Activated naive CD4-positive, alpha-beta T cell treated with anti-CD3 and anti-CD28 coated beads, Interleukin-2, amount 50 U/mL, for 16 hours (primary cell): ENCODE data around the gene KIF12.

Experiments
- DNase-seq: peaks from one replicate; pipeline ENCODE4 v3.0.0-alpha.2; 2020

Gene KIF12

DNA sequence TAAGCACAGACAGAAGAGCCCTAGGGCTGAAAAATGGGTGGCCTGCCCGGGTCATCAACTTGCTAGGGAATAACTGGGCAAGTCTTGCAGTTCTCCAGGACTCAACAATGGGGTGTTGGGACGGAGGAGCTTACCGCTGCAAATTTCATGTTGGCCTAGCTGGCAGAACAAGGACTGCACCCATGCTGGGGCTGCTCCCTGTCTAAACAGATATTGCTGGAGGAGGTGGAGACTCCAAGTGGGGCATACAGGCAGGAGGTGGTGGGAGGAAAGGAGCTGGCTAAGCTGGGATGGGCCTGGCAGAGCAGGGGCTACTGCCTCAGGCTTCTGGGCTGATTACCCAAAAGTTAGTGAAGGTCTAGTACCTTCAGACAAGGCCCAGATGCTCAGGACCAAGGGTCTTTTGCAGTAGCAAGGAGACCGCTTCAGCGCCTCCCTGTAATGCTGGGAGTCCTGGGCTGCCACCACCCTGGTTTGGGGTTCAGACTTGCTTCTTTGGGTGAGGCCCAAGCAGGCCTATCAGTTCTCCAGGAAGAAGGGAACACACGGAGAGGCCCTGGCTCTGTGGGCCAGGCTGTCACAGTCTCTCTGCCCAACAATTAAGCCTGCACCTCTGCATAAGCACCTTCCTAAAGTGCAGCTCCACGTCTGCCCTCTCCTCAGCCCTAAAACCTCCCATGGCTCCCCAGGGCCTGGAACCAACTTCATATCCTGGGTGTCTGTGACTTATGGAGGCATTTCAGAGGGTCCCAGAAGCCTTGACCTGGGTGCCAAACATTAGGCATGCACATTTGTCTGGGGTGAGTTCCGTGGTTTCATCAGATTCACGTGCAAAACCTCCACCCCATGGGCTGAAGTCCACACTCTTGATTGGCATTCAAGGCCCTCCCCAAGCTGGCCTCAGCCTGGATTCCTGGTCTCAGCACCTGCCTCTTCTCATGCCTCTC is 24.2 kb upstream of the KIF12 start:
- DNase-seq: no peak

- no peak for DNase-seq
These were observed 23.3 kb upstream of the KIF12 start for GRCh38 chr9:114122136-114123027.

- DNase-seq: no peak
These were observed 22.4 kb upstream of the KIF12 start for GRCh38 chr9:114121227-114122135.

DNA sequence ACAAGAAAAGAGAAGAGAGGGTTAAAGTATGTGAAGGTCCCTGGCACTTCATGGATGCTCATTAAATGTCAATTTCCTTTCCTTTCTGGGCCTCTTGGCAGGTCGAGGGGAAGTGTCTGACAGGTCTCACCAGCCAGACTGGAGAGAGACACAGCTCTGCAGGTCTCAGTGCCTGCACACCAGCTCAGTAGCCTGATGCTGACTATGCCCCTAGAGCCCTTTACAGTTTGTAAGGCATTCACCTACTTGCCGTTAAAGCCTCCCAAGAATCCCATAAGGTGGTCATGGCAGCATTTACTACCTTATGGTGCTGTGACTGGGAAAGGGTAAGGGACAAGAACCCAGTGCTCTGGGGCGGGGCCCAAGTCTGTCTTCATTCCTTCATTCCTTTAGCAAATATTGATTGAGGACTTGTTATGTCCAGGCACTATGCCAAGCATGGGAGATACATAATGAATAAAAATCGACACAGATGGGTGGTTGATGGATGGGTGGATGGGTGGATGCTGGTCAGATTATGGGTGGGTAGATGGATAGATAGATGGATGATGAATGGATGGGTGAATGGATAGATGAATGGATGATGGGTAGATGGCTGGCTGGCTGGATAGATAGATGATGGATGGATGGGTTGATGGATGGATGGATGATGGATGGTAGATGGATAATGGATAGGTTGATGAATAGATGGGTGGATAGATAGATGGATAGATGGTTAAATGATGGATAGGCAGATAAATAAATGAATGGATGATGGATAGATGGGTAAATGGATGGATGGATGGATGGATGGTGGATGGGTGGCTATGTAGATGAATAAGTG is 21.3 kb upstream of the KIF12 start:
- DNase-seq: no peak

DNA sequence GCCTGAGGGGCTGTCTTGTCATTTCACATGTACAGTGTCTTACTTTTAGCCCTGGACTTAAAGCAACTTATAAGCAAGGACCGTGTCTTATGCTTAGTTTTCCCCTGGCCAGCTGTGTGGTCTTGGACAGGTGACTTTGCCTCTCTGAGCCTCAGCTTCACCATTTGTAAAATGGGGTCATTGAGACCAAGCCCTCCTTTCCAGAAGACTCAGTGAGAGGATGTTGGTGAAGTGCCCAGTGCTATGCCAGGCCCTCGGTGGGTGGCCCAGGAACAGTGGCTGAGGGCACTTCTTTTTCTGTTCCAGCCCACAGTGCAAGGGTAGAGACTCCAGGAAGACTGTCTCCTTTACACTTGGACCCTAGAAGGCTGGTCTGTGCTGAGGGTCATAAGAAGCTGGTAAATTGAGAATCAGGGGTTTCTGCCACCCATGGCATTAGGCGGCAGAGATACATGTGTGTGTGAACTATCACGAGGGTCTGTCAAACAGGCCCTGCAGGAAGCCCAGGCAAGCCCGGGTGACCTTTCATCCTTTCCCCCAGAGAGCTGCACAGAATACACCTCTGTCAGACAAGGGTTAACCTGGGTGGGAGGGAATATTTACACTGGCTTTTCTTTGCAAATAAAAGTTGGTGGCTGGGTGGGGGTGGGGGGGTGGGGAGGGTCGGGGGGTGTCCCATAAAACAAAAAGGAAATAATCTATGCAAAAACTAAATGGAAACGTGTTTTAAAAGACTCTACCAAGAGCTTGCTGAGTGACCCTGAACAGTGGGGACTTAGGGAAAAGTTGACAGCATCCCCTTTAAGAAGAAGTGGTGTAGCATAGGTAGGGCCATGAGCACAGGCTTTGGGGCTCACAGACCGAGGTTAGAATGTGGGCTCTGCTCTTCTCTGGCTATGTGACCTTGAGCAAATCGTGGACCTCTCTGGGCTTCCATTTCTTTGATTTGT is 20.4 kb upstream of the KIF12 start:
- no peak for DNase-seq

DNA sequence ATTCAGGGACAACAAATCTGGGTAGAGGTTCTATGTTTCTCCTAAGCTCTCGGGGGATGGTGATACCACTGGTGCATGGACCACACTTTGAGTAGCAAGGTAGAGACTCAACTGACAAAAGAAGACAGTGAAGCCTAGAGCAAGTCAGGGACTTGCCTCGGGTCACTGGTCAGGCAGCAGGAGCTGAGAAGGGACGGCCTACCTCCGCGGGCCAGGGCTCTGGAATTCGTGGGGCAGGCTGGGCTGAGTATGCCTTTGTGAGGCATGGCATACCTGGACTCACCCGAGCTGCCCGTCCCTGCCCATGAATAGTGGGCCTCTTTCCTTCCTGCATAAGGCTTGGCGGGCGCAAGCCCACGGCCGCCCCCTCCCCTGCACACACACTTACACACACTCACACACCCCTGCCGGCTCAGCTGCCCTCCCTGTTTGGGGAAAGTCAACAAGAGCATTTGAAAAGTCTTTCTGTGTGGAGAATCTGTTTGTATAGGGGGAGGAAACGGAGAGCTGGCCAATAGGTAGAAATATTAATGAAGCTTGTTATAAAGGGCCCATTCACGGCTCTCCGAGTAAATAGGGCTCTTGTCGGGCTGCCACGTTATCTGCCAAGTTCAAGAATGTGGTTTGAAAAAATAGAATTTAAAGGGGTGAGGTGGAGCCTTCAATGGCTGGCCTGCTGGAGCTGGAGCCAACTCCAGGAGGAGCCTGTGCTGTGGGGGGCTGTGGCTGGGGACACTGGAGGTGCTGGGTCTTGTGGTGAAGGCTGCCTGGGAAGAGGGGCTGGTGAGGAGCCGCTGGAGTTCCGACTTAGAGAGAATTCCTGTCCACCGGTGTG is 19.1 kb upstream of the KIF12 start:
- no peak for DNase-seq

GRCh38 chr9:114117614-114117995 is 18.5 kb upstream of the KIF12 start:
- no peak for DNase-seq

DNA sequence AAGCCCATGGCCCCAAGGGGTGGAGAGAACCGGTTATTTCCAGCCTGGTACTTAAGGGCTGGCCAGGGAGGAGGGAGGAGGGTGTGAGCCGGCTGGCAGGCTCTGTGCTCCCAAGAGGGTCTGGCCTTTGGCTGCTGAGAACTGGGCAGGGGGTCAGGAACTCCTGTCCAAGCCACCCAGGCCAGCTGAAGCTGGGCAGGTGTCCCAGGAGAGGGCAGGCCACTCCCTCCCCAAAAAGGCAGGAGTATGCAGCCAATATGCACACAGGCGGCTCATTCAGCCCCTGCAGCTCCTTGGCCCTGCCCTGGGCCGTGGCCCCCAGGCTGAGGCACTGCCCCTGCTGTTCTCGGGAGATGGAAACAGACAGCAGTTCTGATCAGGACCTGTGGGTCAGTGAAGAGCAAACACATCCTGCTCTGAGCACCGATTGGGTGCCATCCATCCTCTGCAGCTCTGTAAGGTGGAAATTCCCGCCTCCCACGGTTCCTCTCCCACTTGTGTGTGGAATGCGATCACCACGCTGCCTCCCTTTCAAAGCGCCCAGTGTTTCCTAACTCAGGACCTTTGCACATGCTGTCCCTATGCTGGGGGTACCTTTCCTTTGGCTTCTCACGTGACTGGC is 17.1 kb upstream of the KIF12 start:
- DNase-seq: no peak

DNA sequence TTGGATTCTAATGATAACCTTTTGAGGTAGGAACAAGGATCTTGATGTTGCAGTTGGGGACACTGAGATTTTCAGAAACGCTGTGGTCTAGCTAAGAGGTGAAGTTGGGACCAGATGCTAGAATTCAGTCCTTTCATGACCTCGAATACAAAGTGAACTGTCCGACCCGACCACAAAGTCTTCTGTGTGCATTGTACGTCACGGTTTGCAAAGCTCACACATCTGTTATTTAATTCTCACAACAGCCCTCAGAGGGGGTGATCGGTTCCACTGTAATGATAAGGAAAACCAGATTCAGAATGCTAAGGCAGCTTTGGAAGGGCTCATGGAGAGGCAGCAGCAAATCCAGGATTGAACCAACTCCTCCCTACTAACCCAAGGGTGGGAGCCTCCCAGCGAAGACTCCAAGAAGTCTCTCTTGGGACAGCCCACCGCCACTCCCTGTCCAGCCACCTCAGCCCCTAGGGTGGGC is 16.6 kb upstream of the KIF12 start:
- DNase-seq: no peak

- no peak for DNase-seq
These were observed 15.3 kb upstream of the KIF12 start for GRCh38 chr9:114114364-114114763.

DNA sequence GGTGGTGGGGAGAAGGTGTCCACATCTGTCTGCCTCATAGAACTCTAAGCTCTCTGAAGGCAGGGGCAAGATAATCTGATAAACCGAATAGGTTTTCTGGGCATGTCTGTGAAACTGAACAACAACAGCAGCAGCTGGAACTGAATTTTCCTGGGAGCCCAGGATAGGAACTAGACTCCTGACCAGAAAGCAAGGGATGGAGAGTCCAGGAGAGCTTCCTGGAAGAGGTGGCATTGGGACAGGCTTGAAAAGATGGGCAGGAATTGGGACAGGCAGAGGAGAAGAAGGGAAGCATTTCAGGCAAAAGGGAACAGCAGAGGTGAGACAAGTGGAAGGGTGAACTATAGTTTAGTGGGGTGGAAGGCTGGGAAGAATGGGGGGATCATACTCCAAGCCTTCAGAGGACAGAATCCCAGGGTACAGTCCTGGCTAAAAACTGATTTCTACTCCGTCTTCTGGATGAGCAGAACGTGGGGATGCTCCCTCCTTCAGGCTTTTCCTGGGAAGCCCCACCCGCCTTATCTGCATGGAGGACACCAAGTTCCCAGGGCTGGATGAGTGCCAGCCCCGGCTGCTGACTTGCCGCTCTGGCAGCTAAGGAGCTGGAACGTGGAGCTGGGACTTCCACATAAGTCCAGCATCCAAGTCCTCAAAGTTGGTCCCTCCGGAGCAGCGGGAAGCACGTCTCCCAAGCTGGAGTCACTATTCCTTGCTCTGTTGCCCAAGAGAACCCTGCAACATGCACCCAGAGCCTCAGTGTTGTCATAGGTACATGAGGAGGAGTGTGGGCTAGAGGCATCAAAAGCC is 13.9 kb upstream of the KIF12 start:
- DNase-seq: no peak

GRCh38 chr9:114112325-114112724 is 13.2 kb upstream of the KIF12 start:
- no peak for DNase-seq

DNA sequence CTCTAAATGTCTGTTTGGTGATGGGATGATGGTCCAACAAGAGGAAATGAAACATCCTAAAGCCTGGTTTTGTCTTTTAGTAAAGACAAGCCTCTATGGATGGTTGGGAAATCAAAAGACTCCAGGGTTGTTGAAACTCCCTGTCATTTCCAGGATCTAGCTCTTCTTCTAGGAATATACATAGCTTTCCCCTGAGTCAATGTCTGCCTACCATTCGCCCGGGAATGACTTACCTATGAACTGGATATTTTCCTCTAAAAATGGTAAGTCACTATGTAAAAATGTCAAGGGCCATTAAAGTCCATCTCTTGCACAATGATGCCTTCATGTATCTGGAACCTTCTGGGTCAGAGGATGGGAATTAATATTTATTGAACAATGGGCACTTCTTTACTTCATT is 11.1 kb upstream of the KIF12 start:
- DNase-seq: no peak

- DNase-seq: no peak
These were observed 10.0 kb upstream of the KIF12 start for GRCh38 chr9:114109124-114109523.

- DNase-seq: peak; percentile 54
These were observed 9.1 kb upstream of the KIF12 start for GRCh38 chr9:114108016-114108833.

- no peak for DNase-seq
These were observed 8.4 kb upstream of the KIF12 start for GRCh38 chr9:114107286-114108001.

DNA sequence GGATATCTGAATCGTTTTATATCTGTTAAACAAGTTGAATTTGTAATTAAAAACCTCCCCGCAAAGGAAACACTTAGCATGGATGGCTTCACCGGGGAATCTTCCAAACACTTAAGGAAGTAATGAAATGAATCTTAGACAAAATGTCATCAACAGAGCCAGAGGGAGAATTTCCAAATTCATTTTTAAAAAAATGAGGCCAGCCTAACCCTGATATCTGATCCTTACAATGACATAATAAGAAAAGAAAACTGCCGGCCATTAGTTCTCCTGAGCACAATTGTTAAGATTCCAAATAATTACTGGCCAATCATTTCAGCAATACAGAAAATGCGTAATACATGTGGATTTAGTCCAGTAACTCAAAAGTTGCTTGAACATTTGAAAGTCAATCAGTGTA is 6.1 kb upstream of the KIF12 start:
- no peak for DNase-seq
